ENCODE measurements around the gene TENM4.
"Not testable (repeated sequence)": the region's sequence is repeated elsewhere in the genome, so short reads cannot be mapped to it uniquely, and the experiment has no call there.

The TENM4 gene

DNA sequence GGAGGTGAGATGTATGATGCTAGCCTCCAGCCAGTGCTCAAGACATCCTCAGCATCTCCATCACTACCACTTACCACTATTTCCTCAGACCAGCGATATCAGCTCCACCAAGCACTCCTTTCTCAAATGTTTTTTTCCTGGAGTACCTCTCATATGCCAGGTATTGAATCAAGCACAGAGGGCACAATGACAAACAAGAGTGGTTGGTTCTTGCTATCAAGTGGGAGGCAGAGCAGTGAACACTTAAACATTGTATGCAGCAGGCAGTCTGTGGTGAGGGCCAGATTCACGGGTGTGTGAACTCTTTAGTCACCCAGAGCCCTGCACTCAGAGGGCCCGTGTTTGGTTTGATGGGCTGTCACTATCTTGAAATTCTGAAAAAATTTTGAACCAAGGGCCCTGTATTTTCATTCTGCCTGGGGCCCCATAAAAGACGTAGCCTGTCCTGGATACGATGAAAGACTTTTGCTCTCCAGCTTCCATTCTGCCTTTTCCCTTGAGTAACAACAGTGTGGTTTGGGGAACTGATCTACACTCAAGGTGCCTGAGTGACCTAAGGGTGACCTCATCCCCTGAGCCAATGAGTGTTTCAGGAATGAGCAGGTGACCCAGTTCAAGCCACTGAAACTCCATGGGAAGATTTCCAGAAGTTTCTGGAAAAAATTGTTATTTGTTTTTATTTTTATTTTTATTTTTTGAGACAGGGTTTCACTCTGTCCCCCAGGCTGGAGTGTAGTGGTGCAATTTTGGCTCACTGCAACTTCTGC is 517.8 kb downstream of the TENM4 start:
- no peak for DNase-seq

DNA sequence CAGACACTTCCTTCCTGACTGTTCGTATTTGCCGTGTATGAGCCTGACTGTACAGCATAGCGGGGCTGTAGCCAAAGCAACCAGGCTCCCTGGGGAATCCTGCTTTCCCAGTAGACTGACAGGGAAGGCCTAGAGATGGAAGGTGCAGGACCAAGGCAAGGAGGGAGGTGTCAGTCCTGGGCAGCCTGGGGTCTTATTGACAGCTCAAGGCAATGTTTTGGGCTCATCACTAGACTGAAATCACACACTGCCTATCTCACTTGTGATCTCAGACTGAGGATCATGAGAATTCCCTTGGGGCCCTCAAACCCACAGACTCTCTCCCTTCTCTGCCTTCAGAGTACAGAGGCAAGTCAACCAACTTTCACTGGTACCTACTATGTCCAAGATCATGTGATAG is 519.3 kb downstream of the TENM4 start:
- no peak for DNase-seq

DNA sequence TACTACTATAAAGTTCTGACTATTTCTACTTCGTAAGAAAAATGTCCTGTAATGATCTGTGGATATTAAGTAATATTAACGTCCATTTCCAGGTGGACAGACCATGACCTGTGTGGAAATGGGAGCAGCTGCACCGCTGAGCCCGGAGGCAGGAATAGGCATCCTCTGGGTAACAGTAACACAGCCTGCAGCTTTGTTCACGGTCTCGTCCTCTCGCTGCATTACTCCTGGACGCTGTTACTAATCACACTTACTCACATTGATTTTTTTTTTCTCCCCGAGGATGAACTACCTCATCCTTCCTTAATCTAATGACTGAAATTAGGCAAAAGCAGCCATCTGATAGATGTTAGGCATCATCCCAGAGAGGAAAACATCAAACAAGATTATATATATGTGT is 520.5 kb downstream of the TENM4 start:
- no peak for DNase-seq

DNA sequence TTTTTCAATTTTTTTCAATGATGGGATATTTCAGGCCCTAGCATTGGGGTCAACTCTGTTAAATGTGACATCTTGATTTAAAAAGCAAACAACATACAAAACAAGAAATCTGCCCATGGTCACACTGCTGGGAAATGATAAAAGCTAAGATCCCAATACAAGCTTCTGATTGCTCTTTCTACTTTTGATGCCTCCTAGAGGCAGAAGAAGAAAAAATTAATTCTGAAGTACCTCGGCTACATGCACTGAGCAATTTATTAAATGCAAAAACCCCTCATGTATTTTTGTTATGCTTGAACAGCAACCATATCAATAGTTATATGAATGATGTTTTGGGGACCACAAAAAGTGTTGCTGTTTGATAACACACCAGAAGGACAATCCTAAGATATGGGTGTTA is 524.1 kb downstream of the TENM4 start:
- no peak for DNase-seq

DNA sequence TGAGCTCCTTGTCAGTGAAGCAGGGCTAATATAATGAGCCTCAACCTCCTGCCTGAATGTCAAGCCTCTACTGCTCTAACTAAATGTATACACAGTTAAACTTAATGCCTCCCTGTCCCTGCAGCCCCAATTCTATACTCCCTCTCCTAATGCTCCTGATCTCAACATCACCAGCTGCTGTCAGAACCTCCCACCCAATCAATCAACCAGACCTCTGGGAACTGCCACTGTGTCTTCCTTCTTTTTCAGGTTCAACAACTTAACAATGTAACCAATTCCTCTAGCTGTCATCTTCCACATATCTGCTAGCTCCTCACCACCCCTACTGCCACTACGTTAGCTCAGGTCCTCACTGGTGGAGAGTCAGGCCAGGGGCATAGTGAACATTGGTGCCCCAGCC is 526.3 kb downstream of the TENM4 start:
- no peak for DNase-seq

DNA sequence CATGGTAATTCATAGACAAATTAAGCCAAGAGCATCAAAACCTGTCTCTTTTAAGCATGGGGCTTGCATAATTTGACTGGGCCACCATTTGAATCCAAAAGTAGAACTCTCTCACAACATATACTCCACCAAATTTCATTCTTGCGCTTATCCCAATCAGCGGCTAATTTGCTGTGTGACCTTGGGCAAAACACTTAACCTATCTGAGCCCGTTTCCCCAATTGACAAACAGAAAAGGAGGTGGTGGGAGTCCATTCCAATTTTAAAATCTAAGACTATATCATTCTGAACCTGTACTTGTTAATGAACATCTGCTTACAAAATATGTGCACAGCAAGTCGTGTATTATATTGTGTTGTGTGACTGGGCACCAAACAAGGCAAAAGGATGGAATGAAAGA is 528.1 kb downstream of the TENM4 start:
- DNase-seq = no peak

DNA sequence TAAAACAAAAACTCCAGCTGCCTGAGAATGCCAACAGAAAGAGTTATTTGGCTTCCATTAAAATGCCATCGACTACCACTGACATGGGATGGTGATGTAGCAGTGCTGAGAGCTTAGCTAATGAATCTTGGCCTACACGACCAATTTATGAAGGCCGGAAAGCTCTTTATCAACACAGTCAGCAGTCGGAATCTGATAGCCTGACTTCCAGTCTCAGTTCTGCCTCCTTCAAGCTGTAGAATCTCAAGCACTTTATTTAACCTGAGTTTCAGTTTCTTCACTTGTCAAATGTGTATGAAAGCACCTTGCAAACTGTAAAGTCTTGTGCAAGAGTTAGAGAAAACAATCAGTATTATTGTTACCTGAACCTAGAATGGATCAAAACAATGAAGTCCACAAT is 530.5 kb downstream of the TENM4 start:
- no peak for DNase-seq

DNA sequence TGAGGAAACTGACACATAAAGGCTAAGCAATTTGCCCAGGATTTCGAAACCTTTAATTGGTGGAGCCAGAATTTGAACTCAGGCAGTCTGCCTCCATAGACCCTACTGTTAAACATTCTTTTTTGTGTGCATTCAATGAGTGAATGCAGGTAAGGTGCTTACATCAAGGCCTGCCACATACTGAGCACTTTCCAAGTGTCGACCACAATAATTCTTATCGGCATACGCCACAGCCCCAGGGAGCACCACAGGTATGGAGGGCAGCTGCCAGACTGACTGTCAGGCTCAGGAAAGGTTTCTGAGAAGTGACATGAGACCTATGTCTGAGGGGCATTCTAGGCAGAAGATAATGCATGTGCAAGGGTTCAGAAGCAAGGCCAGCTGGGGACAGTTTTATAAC is 531.4 kb downstream of the TENM4 start:
- no peak for DNase-seq

DNA sequence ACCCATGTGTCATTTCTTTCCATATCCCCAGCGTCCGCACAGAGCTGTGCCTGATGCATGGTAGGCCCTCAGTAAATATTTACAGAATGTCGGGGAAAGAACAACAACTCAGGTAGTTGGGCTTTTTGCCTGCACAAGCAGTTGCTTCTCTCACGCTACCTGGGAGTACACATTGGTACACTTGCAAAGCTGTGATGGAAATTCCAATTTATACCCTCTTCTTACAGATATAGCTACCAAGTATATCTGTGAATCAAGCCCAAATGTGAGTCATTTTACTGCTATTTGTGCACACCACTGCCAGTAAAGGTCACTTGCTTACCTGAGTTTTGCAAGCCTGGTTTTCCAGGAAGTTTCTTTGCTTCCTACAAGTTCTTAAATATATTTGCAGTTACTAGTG is 533.2 kb downstream of the TENM4 start:
- no peak for DNase-seq

DNA sequence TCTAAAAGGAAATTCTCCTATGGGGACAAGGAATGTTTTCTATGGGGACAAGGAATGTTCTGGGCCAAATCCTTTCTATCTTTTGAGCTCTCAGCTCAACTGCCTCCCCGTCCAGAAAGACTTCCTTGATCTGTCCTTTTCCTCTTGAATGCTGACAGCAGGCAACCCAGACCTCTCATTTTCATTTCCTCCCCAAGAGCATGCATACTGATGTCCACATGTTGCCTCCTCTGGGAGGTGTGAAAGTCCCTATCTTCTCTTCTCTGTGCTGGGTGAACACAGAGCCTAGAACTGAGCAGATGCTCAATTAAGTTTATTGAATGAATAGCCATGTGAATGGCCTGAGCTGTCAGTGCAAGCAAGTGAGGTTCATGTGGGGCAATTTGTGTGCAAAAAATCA is 534.3 kb downstream of the TENM4 start:
- no peak for DNase-seq

DNA sequence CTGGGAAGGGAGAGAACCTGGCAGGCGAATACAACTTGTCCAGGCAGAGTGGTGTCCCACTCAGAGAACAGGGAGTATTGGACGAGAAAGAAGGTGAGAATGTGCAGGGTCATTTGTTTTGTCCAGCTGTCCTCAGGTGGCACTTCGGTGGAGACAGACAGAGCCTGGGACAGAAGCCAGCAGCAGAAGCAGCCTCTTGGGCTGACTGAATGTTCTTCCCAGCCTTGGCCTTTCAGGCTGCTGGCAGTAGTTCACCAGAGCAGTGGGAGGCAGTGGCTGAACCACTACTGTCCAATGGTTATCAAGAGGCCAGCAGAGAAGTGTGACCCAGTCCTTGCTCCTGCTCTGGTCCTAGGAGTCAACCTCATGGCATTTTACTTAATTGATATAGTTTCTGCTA is 535.1 kb downstream of the TENM4 start:
- no peak for DNase-seq

DNA sequence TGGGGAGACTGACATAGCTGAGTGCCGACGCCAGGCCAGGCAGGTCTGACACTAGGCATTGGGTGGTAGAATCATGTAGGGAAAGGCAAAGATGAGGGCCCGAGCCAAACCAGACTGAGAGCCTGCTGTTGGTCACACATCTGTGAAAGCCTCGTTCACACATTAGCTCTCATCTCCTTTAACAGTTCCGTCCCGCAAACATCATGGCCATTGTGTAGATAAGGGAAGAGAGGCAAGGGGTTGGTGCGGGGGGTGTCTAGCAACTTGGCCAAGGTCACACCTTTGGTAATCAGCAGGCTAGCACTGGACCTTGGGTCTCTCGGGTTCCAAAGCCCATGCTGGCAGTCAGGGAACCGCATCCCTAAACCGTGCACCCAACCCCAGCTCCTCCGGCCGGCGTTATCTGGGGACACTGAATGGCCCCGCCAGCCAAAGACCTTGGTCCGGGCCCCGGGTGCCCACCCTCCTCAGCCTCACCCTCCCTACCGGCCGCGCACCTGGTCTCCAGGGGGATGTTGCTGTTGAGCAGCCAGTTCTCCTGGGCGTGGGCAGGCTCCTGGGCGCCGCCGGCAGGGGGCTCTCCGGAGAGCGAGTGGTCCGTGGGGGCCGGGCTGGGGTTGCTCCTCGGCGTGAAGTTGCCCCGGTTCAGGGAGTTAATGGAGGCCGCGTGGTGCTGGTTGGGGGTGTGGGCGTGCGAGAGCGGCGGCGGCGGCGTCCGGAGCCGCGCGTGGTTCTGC is 537.9 kb downstream of the TENM4 start:
- peak; percentile 3 for DNase-seq

DNA sequence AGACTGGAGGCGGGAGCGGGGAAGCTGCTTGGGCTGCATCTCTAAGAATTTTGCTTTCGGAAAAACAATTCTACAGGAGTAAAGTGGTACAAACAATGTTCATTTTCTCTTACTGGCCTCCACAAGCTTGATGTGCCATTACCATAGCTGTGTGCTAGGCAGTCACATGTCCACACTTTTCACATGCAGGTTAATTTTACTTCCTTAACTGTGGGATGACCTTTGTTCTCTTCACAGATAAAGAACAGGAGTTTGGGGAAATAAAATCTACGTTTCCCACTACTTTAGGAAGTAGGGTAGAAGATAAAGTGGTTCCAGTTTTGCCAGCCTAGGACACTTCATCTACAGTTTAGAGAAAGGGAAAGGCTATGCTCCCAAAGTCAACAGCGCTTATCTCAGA is 539.0 kb downstream of the TENM4 start:
- no peak for DNase-seq

DNA sequence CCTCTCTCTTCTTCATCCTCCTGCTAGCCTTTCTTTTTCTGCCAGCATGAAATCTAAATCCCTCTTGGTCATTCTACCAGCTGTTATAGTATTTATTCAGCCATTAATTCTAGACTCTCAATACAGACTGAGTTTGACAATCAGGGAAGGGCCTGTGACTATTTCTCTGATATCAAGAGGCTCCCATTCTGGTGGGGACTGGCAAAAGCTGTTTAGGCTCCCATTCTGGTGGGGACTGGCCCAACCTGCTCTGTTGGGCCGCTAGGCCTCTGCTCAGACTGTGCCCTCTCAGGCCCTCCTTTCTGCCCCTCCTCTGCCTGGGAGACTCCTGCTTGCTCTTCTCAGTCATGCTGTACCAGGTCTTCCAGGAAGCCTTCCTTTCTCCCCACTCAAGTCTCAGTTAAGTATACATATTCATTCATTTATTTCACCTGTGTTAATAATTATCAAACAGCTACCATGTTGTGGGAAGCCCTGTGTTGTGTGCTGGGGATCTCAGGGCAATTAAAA is 542.5 kb downstream of the TENM4 start:
- no peak for DNase-seq

DNA sequence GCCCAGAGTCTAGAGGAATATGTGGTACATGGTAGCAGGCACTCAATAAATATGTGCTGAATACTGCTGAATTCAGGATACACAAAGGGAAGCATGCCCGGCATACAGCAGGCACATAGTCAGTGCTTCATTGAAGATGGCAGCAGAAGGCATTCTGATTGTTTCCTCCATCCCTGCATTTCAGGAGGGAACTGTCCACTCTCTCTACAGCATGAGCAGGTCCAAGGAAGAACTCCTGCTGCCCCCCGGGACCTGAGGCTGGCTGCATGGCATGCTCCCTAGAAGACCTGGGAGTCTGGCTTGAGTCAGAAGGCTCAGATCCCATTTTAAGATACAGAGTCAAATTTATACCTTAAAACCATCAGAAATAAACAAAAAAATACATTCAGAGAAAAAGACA is 546.8 kb downstream of the TENM4 start:
- no peak for DNase-seq

DNA sequence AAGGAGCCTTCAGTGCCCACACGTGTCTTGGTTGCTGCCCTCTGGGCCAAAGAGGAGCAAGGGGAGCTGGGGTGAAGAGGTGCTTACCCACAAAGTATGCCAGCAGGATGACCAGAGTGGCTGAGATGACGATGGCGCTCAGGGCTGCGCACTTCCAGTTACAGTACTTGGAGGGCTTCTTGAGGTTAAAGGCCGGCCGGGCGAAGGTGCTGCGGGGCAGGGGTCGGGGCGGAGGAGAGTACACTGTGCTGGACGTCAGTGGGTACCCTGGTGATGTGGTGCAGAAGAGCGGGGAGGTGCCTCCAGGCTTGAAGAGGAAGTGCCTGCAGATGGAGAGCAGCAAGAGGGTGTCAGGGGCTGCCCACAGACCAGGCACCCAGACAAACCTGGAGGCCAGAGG is 551.1 kb downstream of the TENM4 start:
- DNase-seq = no peak

DNA sequence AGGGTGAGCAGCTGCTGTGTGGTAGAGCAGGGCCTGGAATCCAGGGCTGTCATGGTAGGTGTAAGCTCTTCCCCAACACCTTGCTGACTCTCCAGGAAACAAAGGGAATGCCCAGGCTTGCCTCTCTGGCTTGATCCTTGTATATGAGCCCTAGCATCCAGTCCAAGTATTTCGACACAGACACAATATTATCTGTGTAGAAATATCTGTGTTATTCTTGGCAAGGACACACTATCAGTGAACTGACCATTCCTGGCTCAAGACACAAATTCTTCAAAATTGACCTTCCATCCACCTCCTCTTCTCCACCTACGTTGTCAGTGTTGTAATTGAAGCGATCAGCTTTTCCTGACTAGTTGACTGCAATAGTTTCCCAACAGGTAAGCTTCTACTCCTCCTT is 554.2 kb downstream of the TENM4 start:
- DNase-seq = no peak

DNA sequence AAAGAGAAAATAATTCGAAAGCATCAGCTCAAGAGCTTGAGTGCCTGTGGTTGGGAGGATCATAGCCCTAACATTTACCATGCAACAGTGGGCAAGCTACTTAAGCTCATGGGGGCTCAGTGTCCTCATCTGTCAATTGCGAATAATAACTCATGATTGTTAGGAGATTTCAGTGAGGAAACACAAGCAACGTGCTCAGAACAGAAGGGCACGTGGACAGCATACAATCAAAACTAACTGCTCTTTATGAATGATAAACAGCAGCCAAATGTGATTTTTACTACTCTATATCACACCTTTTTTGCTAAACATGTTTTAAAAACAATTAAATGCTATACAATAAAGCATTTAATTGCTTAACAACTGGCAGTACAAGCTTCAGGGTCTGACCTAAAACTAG is 556.1 kb downstream of the TENM4 start:
- DNase-seq = no peak

DNA sequence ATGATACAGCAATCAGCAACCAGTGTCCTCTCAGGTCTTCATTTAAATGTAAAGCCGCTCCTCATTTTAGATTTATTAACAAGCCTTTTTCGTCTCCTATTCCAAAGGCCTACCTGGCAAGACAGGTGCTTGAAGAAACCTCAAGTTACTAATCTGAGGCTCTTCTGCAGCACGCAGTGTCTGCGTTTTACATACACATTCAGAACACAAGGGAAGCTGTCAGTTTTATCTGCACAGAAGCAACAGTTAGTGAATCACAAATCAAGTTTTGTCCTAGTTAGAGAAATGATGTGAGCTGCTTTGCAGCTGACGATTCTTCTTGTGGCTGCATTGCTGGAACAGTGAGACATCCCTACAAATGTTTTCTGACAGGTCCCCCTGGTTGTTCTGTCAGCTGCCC is 557.3 kb downstream of the TENM4 start:
- no peak for DNase-seq

DNA sequence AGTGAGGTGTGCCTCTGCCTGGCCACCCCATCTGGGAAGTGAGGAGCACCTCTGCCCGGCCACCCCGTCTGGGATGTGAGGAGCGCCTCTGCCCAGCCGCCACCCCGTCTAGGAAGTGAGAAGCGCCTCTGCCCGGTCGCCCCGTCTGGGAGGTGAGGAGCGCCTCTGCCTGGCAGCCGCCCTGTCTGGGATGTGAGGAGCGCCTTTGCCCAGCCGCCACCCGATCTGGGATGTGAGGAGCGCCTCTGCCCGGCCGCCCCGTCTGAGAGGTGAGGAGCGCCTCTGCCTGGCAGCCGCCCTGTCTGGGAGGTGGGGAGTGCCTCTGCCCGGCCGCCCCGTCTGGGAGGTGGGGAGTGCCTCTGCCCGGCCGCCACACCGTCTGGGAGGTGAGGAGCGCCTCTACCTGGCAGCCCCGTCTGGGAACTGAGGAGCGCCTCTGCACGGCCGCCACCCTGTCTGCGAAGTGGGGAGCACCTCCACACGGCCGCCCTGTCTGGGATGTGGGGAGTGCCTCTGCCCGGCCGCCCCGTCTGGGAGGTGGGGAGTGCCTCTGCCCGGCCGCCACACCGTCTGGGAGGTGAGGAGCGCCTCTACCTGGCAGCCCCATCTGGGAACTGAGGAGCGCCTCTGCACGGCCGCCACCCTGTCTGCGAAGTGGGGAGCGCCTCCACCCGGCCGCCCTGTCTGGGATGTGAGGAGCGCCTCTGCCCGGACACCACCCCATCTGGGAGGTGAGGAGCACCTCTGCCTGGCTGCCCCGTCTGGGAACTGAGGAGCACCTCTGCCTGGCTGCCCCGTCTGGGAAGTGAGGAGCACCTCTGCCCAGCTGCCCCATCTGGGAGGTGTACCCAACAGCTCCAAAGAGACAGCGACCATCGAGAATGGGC is 561.5 kb downstream of the TENM4 start:
- not testable (repeated sequence) for DNase-seq

DNA sequence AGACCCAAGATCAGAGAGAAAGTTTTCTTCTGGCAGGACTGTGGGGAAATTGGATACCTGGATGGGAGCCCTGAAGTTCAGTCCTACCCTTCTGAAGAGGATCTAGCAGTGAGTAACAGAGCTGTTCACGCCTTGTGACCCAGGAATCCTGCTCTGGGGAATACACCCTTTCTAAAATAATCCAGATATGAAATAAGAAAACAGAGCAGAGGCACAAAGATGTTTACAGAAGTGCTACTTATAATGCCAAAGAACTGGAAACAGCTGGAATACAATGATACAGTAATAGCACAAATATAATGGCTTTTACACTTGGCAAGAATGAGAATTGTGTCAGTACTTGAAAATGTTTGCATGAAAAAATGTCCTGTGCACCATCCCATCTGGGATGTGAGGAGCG is 562.2 kb downstream of the TENM4 start:
- no peak for DNase-seq

DNA sequence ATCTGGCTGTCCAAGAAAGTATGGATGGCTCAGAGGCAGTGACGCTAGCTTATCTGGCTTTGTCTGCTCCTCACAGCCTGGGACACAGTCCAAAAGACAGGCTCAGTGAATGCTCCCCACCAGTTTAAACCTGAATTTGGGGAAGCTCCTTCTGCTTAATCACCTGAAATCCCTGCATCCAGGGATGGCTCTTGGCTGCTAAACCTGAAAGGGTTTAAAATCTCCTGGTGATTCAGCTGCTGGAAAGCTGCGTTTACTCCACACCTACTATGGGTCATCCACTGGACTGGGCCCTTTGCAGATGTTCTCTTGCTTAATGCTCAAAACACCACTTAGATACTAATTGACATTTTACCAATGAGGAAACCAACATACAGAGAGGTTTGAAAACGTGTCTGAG is 564.2 kb downstream of the TENM4 start:
- no peak for DNase-seq

DNA sequence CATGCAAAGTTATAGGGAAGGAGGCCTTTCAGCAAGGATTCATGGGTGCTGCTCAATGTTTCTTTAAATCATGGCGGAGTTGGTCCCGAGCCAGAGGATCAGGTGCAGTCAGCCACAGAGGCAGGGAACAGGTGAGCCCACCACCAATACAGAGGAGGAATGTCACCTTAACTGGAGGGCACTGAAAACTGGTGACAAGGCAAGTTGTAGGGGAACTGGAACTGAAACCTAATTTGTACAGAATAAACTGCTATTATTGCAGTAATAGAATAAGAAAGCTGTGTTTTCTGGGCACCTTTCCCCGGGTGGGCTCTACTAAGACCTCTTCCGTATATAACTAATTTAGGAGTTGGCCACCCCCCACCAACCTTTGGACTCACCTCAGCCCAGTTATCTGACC is 570.2 kb downstream of the TENM4 start:
- no peak for DNase-seq

DNA sequence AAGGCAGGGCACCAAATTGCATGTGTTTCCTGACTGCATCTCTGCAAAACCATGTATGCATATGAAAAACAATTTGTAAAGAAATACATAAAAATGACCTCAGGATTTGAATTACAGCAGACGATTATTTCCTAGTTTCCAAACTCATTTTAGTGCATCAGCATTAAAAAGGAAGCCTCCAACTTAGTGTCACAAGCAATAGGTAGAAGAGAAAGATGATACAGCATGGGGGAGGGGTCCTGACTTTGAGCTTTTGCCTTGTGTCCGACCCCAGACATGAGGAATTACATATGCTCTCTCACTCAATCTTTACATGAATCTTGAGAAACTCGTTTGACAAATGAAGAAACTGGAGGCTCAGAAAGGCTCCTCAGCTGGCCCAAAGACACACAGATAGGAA is 571.5 kb downstream of the TENM4 start:
- no peak for DNase-seq

Measured in stimulated activated CD4-positive, alpha-beta T cell treated with anti-CD3 and anti-CD28 coated beads, Interleukin-15, amount 100 ng/mL, for 24 hours (primary cell).